HFFc6 (cell line): ENCODE data around the gene TCHH. TPM values are rescaled to one million over a fixed set of nuclear protein-coding genes. Genes with fewer than 3 reads are reported as not detected.

Experiments
- DNase-seq: peaks from one replicate; pipeline ENCODE4 v3.0.0-alpha.2; 2018
- H3K27ac Mint-ChIP-seq: 2 replicates; pipeline ENCODE4 v1.8.0; 2020; ENCODE audit warnings: mild to moderate bottlenecking, mixed read lengths
- H3K27me3 Mint-ChIP-seq: 2 replicates; pipeline ENCODE4 v1.8.0; 2021; ENCODE audit warnings: mild to moderate bottlenecking, moderate library complexity, mixed read lengths; ENCODE audit not compliant: insufficient read depth
- H3K36me3 Mint-ChIP-seq: 2 replicates; pipeline ENCODE4 v1.8.0; 2021; ENCODE audit warnings: low read depth, mixed read lengths
- H3K4me1 Mint-ChIP-seq: 2 replicates; pipeline ENCODE4 v1.8.0; 2020; ENCODE audit warnings: low read depth, mixed read lengths
- H3K4me3 Mint-ChIP-seq: 2 replicates; pipeline ENCODE4 v1.8.0; 2020; ENCODE audit warnings: mild to moderate bottlenecking, moderate library complexity, mixed read lengths
- H3K9me3 Mint-ChIP-seq: 2 replicates; pipeline ENCODE4 v1.8.0; 2020; ENCODE audit warnings: mild to moderate bottlenecking, mixed read lengths
- total RNA-seq, 6 experiments: library from RNA; stranded (reverse); fragmentation: NEBNext Ultra II Directional; extraction: Animal tissue kit (Norgen Biotek cat#: 25700); gene quantifications; 2 replicates in 1 of 6; 3 replicates in 5 of 6; pipeline ENCODE4 v1.2.3, GENCODE V29; 2021
- TF ChIP-seq, protein P1 (sequence below): fragments of 200-600 bp; sonication (generic); IDR thresholded peaks from 2 replicates; pipeline ENCODE4 v1.5.0; 2021; ENCODE audit warnings: antibody characterized with exemption, mild to moderate bottlenecking

TCHH gene
- total RNA-seq, 6 experiments from 2014 or later: 0.03 to 0.05 TPM; not detected in 4

DNA sequence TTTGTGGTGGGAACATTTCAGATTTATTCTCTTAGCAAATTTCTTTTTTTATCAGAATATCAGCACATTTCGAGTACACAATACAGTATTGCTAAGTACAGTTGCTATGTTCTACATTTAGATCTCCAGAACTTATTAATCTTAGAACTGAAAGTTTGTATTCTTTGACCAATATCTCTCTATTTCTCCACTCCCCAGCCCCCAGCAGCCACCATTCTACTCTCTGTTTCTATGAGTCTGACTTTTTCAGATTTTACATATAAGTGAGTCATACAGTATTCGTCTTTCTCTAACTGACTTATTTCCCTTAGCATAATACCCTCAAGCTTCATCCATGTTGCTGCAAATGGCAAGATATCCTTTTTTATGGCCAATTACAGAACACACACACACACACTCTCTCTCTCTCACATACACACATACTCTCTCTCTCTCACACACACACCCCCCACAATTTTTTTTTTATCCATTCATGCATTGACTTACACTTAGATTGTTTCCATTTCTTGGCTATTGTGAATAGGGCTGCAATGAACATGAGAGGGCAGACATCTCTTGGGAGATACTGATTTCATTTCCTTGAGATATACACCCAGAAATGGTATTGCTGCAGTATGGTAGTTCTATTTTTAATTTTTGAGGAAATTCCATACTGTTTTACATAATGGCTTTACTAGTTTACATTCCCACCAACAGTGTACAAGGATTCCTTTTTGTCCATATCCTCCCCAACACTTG is 28.1 kb upstream of the TCHH start:
- Mint-ChIP-seq H3K36me3 (peaks cover 2% of the 10 kb centered on the region; the same call in 1 of the 2 replicates), H3K9me3 (peaks cover 15% of the 10 kb centered on the region), H3K27ac (no peak overlapping the region), H3K27me3 (peaks cover 3% of the 10 kb centered on the region), H3K4me1 (peaks cover 12% of the 10 kb centered on the region), H3K4me3 (no peak overlapping the region)
- DNase-seq: no peak
- TF ChIP-seq, protein P1, sequence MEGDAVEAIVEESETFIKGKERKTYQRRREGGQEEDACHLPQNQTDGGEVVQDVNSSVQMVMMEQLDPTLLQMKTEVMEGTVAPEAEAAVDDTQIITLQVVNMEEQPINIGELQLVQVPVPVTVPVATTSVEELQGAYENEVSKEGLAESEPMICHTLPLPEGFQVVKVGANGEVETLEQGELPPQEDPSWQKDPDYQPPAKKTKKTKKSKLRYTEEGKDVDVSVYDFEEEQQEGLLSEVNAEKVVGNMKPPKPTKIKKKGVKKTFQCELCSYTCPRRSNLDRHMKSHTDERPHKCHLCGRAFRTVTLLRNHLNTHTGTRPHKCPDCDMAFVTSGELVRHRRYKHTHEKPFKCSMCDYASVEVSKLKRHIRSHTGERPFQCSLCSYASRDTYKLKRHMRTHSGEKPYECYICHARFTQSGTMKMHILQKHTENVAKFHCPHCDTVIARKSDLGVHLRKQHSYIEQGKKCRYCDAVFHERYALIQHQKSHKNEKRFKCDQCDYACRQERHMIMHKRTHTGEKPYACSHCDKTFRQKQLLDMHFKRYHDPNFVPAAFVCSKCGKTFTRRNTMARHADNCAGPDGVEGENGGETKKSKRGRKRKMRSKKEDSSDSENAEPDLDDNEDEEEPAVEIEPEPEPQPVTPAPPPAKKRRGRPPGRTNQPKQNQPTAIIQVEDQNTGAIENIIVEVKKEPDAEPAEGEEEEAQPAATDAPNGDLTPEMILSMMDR: no peak

DNA sequence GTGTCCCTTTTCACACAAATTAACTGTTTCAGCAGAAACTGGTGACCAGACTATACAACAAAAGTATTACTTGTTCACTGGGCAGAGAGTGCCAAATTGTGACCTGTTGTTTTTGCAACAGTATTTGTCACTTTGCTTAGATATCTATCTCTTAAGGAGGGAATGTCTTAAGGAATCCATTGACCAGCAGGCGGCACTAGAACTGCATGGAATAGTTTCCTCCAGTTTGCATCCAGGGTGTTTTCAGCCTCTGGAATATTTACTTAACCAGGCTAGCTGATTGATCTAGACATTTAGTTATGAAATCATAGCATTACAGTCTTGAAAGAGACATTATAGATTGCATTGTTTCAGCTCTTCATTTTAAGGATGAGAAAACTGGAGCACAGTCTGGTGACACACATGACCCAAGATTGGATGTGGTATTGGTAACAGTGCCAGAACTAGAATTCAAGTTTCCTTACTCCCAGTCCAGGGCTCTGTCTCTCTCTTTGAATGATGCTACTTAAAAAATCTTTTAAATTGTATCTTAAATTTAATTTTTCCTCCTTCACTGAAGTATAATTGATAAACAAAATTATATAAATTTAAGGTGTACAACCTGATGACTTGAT is 26.8 kb upstream of the TCHH start:
- Mint-ChIP-seq H3K4me1 (peaks cover 12% of the 10 kb centered on the region), H3K36me3 (no peaks in the 10 kb centered on the region), H3K27me3 (peaks cover 5% of the 10 kb centered on the region), H3K27ac (no peak overlapping the region), H3K4me3 (no peak overlapping the region), H3K9me3 (peaks cover 9% of the 10 kb centered on the region; the same call in 1 of the 2 replicates)
- peak; percentile 60 for DNase-seq
- TF ChIP-seq, protein P1: peak; percentile 95

DNA sequence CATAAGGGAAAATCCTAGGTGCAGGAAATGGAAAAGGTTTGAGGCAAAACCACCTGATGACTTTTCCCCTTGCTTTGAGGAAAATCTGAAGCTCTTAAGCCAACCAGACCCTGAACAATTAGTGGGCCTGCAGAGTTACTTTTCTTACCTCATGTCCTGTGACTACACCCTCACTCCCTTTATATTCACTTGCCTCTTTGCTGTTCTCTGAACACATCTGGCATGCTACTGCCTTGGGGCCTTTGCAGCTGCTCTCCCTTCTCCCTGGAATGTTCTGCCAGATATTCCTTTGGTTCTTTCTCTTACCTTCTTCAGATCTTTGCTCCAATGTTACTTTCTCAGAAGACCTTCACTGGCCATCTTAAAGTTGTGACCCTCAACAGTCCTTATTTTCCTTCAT is 22.0 kb upstream of the TCHH start:
- no peaks in the 10 kb centered on the region for H3K4me1 Mint-ChIP-seq
- no peaks in the 10 kb centered on the region for H3K36me3 Mint-ChIP-seq
- no peak overlapping the region for H3K4me3 Mint-ChIP-seq
- no peak overlapping the region for H3K27ac Mint-ChIP-seq
- DNase-seq: no peak
- H3K9me3 Mint-ChIP-seq: no peaks in the 10 kb centered on the region
- H3K27me3 Mint-ChIP-seq: peaks cover 8% of the 10 kb centered on the region; the same call in 1 of the 2 replicates
- TF ChIP-seq, protein P1: no peak

DNA sequence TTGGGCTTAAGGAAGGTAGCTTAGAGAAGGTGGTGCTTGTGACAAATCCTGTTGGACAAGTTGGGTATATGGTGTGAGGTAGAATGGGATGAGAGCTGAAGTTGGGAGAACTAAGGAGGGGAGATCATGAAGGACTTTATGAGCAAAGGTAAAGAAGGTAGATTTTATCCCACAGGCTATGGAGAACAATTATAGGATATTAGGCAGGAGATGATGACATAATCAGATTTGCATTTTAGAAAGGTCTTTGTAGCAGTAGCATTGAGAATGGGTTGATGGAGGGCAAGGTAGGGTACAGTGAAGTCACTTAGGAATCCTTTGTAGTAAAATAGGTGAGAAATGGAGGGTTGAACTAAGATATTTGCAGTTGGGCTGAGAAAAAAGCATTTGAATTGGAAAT is 14.9 kb upstream of the TCHH start:
- H3K27ac Mint-ChIP-seq: no peak overlapping the region
- H3K4me1 Mint-ChIP-seq: peaks cover 5% of the 10 kb centered on the region; the same call in 1 of the 2 replicates
- no peak overlapping the region for H3K4me3 Mint-ChIP-seq
- DNase-seq: no peak
- no peaks in the 10 kb centered on the region for H3K9me3 Mint-ChIP-seq
- TF ChIP-seq, protein P1: no peak
- no peaks in the 10 kb centered on the region for H3K36me3 Mint-ChIP-seq
- peaks cover 5% of the 10 kb centered on the region for H3K27me3 Mint-ChIP-seq

DNA sequence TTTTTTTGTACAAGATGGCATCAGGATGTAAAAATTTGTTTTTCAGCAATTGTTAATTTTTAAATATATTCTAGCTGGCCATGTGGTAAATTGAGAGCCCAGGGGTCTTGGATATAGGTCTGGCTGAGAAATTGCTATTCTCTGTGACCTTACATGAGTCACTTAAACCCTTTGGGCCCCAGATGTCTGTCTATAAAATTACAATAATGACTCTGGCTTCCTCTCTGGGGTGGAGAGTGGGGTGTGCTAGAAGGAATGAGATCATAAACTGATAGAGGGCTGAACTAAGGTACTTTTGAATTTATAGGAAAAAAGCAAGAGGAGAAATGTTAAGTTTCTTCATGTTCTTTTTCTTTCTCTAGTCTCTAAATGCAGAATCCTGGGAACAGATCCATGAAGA is 12.4 kb upstream of the TCHH start:
- no peak overlapping the region for H3K27ac Mint-ChIP-seq
- H3K4me1 Mint-ChIP-seq: peaks cover 5% of the 10 kb centered on the region; the same call in 1 of the 2 replicates
- H3K27me3 Mint-ChIP-seq: peaks cover 13% of the 10 kb centered on the region
- TF ChIP-seq, protein P1: no peak
- no peak for DNase-seq
- H3K4me3 Mint-ChIP-seq: no peak overlapping the region
- no peaks in the 10 kb centered on the region for H3K9me3 Mint-ChIP-seq
- H3K36me3 Mint-ChIP-seq: no peaks in the 10 kb centered on the region
